Activated CD4-positive, alpha-beta T cell treated with anti-CD3 and anti-CD28 coated beads, Interleukin-2, amount 10 ng/mL, durations not matched to agents 7 days and 5 days (primary cell): ENCODE measurements around the gene DEDD2. TPM values are rescaled to one million over a fixed set of nuclear protein-coding genes. Genes with fewer than 3 reads are reported as not detected.
A peak's percentile ranks its signal among the peaks of the same experiment; 100 is the strongest.

Source experiments
- CTCF ChIA-PET: fragments of 350-600 bp; sonication (Branson Sonifier 250); formaldehyde crosslinking; loops from one replicate; lab custom pipeline; 2021; ENCODE audit warnings: antibody characterized with exemption; lab: Charles Lee
- POLR2A ChIA-PET: fragments of 350-600 bp; sonication (Branson Sonifier 250); formaldehyde crosslinking; loops from one replicate; lab custom pipeline; 2021; ENCODE audit warnings: antibody characterized with exemption; lab: Charles Lee
- DNase-seq: peaks from one replicate; pipeline ENCODE4 v3.0.0-alpha.2; 2020
- H3K27ac Mint-ChIP-seq: one replicate; pipeline ENCODE4 v1.8.0; 2021; ENCODE audit warnings: mild to moderate bottlenecking, moderate library complexity, mixed read lengths
- H3K27me3 Mint-ChIP-seq: one replicate; pipeline ENCODE4 v1.8.0; 2021; ENCODE audit warnings: mixed read lengths
- H3K36me3 Mint-ChIP-seq: one replicate; pipeline ENCODE4 v1.8.0; 2021; ENCODE audit warnings: low read depth, mixed read lengths
- H3K4me1 Mint-ChIP-seq: one replicate; pipeline ENCODE4 v1.8.0; 2021; ENCODE audit warnings: mixed read lengths
- H3K4me3 Mint-ChIP-seq: one replicate; pipeline ENCODE4 v1.8.0; 2021; ENCODE audit warnings: mild to moderate bottlenecking, moderate library complexity, mixed read lengths
- H3K9me3 Mint-ChIP-seq: one replicate; pipeline ENCODE4 v1.8.0; 2021; ENCODE audit warnings: mixed read lengths
- total RNA-seq, 2 experiments: library from RNA; stranded (reverse); gene quantifications; one replicate each; pipeline ENCODE4 v1.2.3, GENCODE V29; 2021

Gene DEDD2
- total RNA-seq, 2 experiments from 2014 or later = 37.2 to 42.4 TPM

GRCh38 chr19:42200116-42200715 is 17.3 kb downstream of the DEDD2 start:
- peaks cover 93% of the 10 kb centered on the region for H3K4me1 Mint-ChIP-seq
- DNase-seq = no peak
- POLR2A ChIA-PET = interaction anchor here (0.6 to 1.5 kb wide), 2 partner anchors 16 to 37 kb away, joined by 3 read pairs; no protein-coding TSS in a partner anchor
- H3K36me3 Mint-ChIP-seq = peaks cover 84% of the 10 kb centered on the region
- H3K27ac Mint-ChIP-seq = peak overlapping the region; percentile 95
- peak overlapping the region; percentile 74 for H3K4me3 Mint-ChIP-seq
- H3K27me3 Mint-ChIP-seq = no peaks in the 10 kb centered on the region
- H3K9me3 Mint-ChIP-seq = no peaks in the 10 kb centered on the region
- CTCF ChIA-PET = interaction anchor here (0.9 to 4.4 kb wide), 12 partner anchors 8 to 80 kb away, joined by 3 to 20 read pairs (median 5); no protein-coding TSS in a partner anchor

- H3K9me3 Mint-ChIP-seq = no peaks in the 10 kb centered on the region
- POLR2A ChIA-PET = interaction anchor here (0.6 to 1.5 kb wide), 2 partner anchors 17 to 37 kb away, joined by 3 read pairs; no protein-coding TSS in a partner anchor
These were observed 17.9 kb downstream of the DEDD2 start for GRCh38 chr19:42199440-42200115.

GRCh38 chr19:42198676-42199439 is 18.6 kb downstream of the DEDD2 start:
- Mint-ChIP-seq H3K4me1 (peaks cover 84% of the 10 kb centered on the region), H3K9me3 (peaks cover 2% of the 10 kb centered on the region)

More at GRCh38 chr19:42199440-42200115, 17.9 kb downstream of the DEDD2 start:
- Mint-ChIP-seq H3K27me3 (no peaks in the 10 kb centered on the region), H3K36me3 (peaks cover 77% of the 10 kb centered on the region), H3K27ac (peak overlapping the region; percentile 95), H3K4me3 (peak overlapping the region; percentile 74), H3K4me1 (peaks cover 87% of the 10 kb centered on the region)
- CTCF ChIA-PET = interaction anchor here (0.9 to 2.9 kb wide), 13 partner anchors 8 to 91 kb away, joined by 3 to 16 read pairs (median 5); partner anchors contain the start of gene DEDD2
- peak; percentile 86 for DNase-seq

GRCh38 chr19:42197375-42197817 is 20.1 kb downstream of the DEDD2 start:
- Mint-ChIP-seq H3K4me3 (peak overlapping the region; percentile 47), H3K9me3 (peaks cover 9% of the 10 kb centered on the region), H3K27me3 (no peaks in the 10 kb centered on the region), H3K27ac (peak overlapping the region; percentile 82), H3K4me1 (peaks cover 78% of the 10 kb centered on the region), H3K36me3 (peaks cover 66% of the 10 kb centered on the region)
- CTCF ChIA-PET = interaction anchor here (0.7 to 2.9 kb wide), 4 partner anchors 11 to 935 kb away, joined by 3 to 16 read pairs (median 6); partner anchors contain the start of gene ZNF574
- peak; percentile 43 for DNase-seq
- POLR2A ChIA-PET = no interaction called here

More at GRCh38 chr19:42198676-42199439, 18.6 kb downstream of the DEDD2 start:
- CTCF ChIA-PET = interaction anchor here (0.6 to 2.9 kb wide), 13 partner anchors 8 to 579 kb away, joined by 3 to 16 read pairs (median 5); partner anchors contain the start of gene DEDD2
- peaks cover 75% of the 10 kb centered on the region for H3K36me3 Mint-ChIP-seq
- peak overlapping the region; percentile 74 for H3K4me3 Mint-ChIP-seq
- POLR2A ChIA-PET = interaction anchor here (0.5 to 1.5 kb wide), 2 partner anchors 11 to 18 kb away, joined by 3 read pairs; no protein-coding TSS in a partner anchor
- peak overlapping the region; percentile 95 for H3K27ac Mint-ChIP-seq
- no peaks in the 10 kb centered on the region for H3K27me3 Mint-ChIP-seq
- DNase-seq = peak; percentile 90

- Mint-ChIP-seq H3K36me3 (peaks cover 59% of the 10 kb centered on the region), H3K4me1 (peaks cover 78% of the 10 kb centered on the region), H3K4me3 (no peak overlapping the region), H3K27ac (peak overlapping the region; percentile 44), H3K9me3 (peaks cover 9% of the 10 kb centered on the region), H3K27me3 (no peaks in the 10 kb centered on the region)
- ChIA-PET POLR2A (no interaction called here), CTCF (no interaction called here)
- DNase-seq = no peak
These were observed 21.2 kb downstream of the DEDD2 start for GRCh38 chr19:42196011-42197001.

- H3K4me1 Mint-ChIP-seq = peaks cover 67% of the 10 kb centered on the region
- H3K27me3 Mint-ChIP-seq = no peaks in the 10 kb centered on the region
- H3K9me3 Mint-ChIP-seq = peaks cover 9% of the 10 kb centered on the region
- DNase-seq = no peak
- no peak overlapping the region for H3K27ac Mint-ChIP-seq
- POLR2A ChIA-PET = no interaction called here
- H3K36me3 Mint-ChIP-seq = peaks cover 36% of the 10 kb centered on the region
- H3K4me3 Mint-ChIP-seq = no peak overlapping the region
- CTCF ChIA-PET = interaction anchor here (0.6 to 0.7 kb wide), 2 partner anchors 23 to 155 kb away, joined by 3 read pairs; no protein-coding TSS in a partner anchor
These were observed 23.8 kb downstream of the DEDD2 start for GRCh38 chr19:42193706-42194105.

- peaks cover 33% of the 10 kb centered on the region for H3K36me3 Mint-ChIP-seq
- H3K9me3 Mint-ChIP-seq = peaks cover 9% of the 10 kb centered on the region
- peaks cover 65% of the 10 kb centered on the region for H3K4me1 Mint-ChIP-seq
- no peak overlapping the region for H3K4me3 Mint-ChIP-seq
- POLR2A ChIA-PET = no interaction called here
- H3K27me3 Mint-ChIP-seq = no peaks in the 10 kb centered on the region
- CTCF ChIA-PET = interaction anchor here (0.6 to 0.7 kb wide), 2 partner anchors 24 to 155 kb away, joined by 3 read pairs; no protein-coding TSS in a partner anchor
- H3K27ac Mint-ChIP-seq = no peak overlapping the region
- no peak for DNase-seq
These were observed 24.2 kb downstream of the DEDD2 start for GRCh38 chr19:42193294-42193693.

GRCh38 chr19:42191855-42192254 is 25.6 kb downstream of the DEDD2 start:
- H3K36me3 Mint-ChIP-seq = peaks cover 21% of the 10 kb centered on the region
- no peak for DNase-seq
- H3K27me3 Mint-ChIP-seq = no peaks in the 10 kb centered on the region
- H3K4me1 Mint-ChIP-seq = peaks cover 52% of the 10 kb centered on the region
- H3K27ac Mint-ChIP-seq = peak overlapping the region; percentile 2
- no peak overlapping the region for H3K4me3 Mint-ChIP-seq
- ChIA-PET CTCF (interaction anchor here (1.1 kb wide), 1 partner anchor 8 kb away, joined by 5 read pairs; no protein-coding TSS in a partner anchor), POLR2A (no interaction called here)
- H3K9me3 Mint-ChIP-seq = peaks cover 9% of the 10 kb centered on the region

GRCh38 chr19:42191330-42191729 is 26.1 kb downstream of the DEDD2 start:
- ChIA-PET CTCF (interaction anchor here (1.1 kb wide), 1 partner anchor 8 kb away, joined by 5 read pairs; no protein-coding TSS in a partner anchor), POLR2A (no interaction called here)
- H3K9me3 Mint-ChIP-seq = peaks cover 9% of the 10 kb centered on the region
- H3K4me3 Mint-ChIP-seq = no peak overlapping the region
- no peaks in the 10 kb centered on the region for H3K27me3 Mint-ChIP-seq
- DNase-seq = no peak
- no peak overlapping the region for H3K27ac Mint-ChIP-seq
- H3K36me3 Mint-ChIP-seq = peaks cover 15% of the 10 kb centered on the region
- peaks cover 52% of the 10 kb centered on the region for H3K4me1 Mint-ChIP-seq

GRCh38 chr19:42189133-42189532 is 28.3 kb downstream of the DEDD2 start:
- peaks cover 9% of the 10 kb centered on the region for H3K36me3 Mint-ChIP-seq
- peaks cover 7% of the 10 kb centered on the region for H3K9me3 Mint-ChIP-seq
- H3K4me3 Mint-ChIP-seq = no peak overlapping the region
- H3K27ac Mint-ChIP-seq = no peak overlapping the region
- DNase-seq = no peak
- ChIA-PET CTCF (interaction anchor here (1.3 kb wide), 1 partner anchor 11 kb away, joined by 3 read pairs; no protein-coding TSS in a partner anchor), POLR2A (no interaction called here)
- H3K27me3 Mint-ChIP-seq = no peaks in the 10 kb centered on the region
- H3K4me1 Mint-ChIP-seq = peaks cover 62% of the 10 kb centered on the region

- H3K27ac Mint-ChIP-seq = no peak overlapping the region
- no peak for DNase-seq
- ChIA-PET CTCF (interaction anchor here (1.3 kb wide), 1 partner anchor 12 kb away, joined by 3 read pairs; no protein-coding TSS in a partner anchor), POLR2A (no interaction called here)
- H3K9me3 Mint-ChIP-seq = peaks cover 5% of the 10 kb centered on the region
- peaks cover 61% of the 10 kb centered on the region for H3K4me1 Mint-ChIP-seq
- H3K27me3 Mint-ChIP-seq = no peaks in the 10 kb centered on the region
- H3K4me3 Mint-ChIP-seq = no peak overlapping the region
- peaks cover 5% of the 10 kb centered on the region for H3K36me3 Mint-ChIP-seq
These were observed 28.8 kb downstream of the DEDD2 start for GRCh38 chr19:42188665-42189064.
